SK-N-SH (cell line): ENCODE data around the gene MVB12B. TPM values are rescaled to one million over a fixed set of nuclear protein-coding genes. Genes with fewer than 3 reads are reported as not detected.

Experiments used
- CTCF ChIA-PET: fragments of 300-600, 350-600 bp; formaldehyde crosslinking; extraction: SDS; loops from one replicate; lab custom pipeline; 2021; lab: Yijun Ruan, JAX
- POLR2A ChIA-PET: fragments of 350-600 bp; sonication (Branson Sonifier 250); formaldehyde crosslinking; extraction: SDS; loops from one replicate; lab custom pipeline; 2020; ENCODE audit warnings: antibody characterized with exemption, inconsistent platforms; lab: Yijun Ruan, JAX
- DNase-seq: peaks from one replicate; pipeline ENCODE4 v3.0.0; 2012
- H2AFZ ChIP-seq: fragments of 200-600 bp; sonication (generic); 2 replicates; pipeline ENCODE4 v1.8.1; 2016; ENCODE audit warnings: antibody characterized with exemption, mild to moderate bottlenecking, low read depth
- H3F3A ChIP-seq: fragments of 200-600 bp; sonication (generic); replicated peaks from 2 replicates; pipeline ENCODE3; 2016; ENCODE audit warnings: antibody characterized with exemption, mild to moderate bottlenecking; ENCODE audit not compliant: insufficient read depth
- H3K27ac ChIP-seq, 2 experiments: fragments of 200-500 bp in 1 of 2; fragments of 200-600 bp in 1 of 2; sonication (Bioruptor generic) in 1 of 2; sonication (generic), shearing (Covaris generic) in 1 of 2; 2 replicates each; pipeline versions ENCODE4 v1.5.1 to v1.6.1; 2014 to 2016; ENCODE audit warnings: low read depth in 2 of 2, inconsistent platforms in 1 of 2, low read length in 1 of 2, mild to moderate bottlenecking in 1 of 2, mixed read lengths in 1 of 2
- H3K27me3 ChIP-seq: fragments of 200-600 bp; sonication (generic), shearing (Covaris generic); 2 replicates; pipeline ENCODE4 v1.6.1; 2016; ENCODE audit warnings: mixed run types; ENCODE audit not compliant: insufficient read depth
- H3K36me3 ChIP-seq, 2 experiments: fragments of 200-500 bp in 1 of 2; fragments of 200-600 bp in 1 of 2; sonication (Bioruptor generic) in 1 of 2; sonication (generic) in 1 of 2; replicated peaks in 1 of 2; 2 replicates each; pipeline versions ENCODE3 to v1.5.1; 2014 to 2016; ENCODE audit warnings: low read length in 1 of 2, mild to moderate bottlenecking in 1 of 2; ENCODE audit not compliant: insufficient read depth in 2 of 2, control insufficient read depth in 1 of 2
- H3K4me1 ChIP-seq, 2 experiments: fragments of 200-500 bp in 1 of 2; fragments of 200-600 bp in 1 of 2; sonication (Bioruptor generic) in 1 of 2; sonication (generic), shearing (Covaris generic) in 1 of 2; 2 replicates each; pipeline versions ENCODE4 v1.5.1 to v1.6.1; 2014 to 2016; ENCODE audit warnings: low read depth in 1 of 2, low read length in 1 of 2, mixed run types in 1 of 2; ENCODE audit not compliant: insufficient read depth in 2 of 2, control insufficient read depth in 1 of 2
- H3K4me2 ChIP-seq: fragments of 200-600 bp; sonication (generic), shearing (Covaris generic); 2 replicates; pipeline ENCODE4 v1.6.1; 2017; ENCODE audit warnings: mixed run types
- H3K4me3 ChIP-seq, 2 experiments: fragments of 200-500 bp in 1 of 2; fragments of 200-600 bp in 1 of 2; sonication (Bioruptor generic) in 1 of 2; sonication (generic), shearing (Covaris generic) in 1 of 2; 2 replicates each; pipeline versions ENCODE4 v1.5.1 to v1.8.1; 2014 to 2016; ENCODE audit warnings: low read depth in 2 of 2, inconsistent platforms in 1 of 2, low read length in 1 of 2, mild to moderate bottlenecking in 1 of 2, mixed read lengths in 1 of 2, moderate library complexity in 1 of 2
- H3K79me2 ChIP-seq: fragments of 200-600 bp; sonication (generic); 2 replicates; pipeline ENCODE4 v1.8.1; 2017; ENCODE audit warnings: mild to moderate bottlenecking; ENCODE audit not compliant: insufficient read depth
- H3K9ac ChIP-seq: fragments of 200-600 bp; sonication (generic); 2 replicates; pipeline ENCODE4 v1.6.1; 2017; ENCODE audit warnings: mixed run types
- H3K9me2 ChIP-seq: fragments of 200-600 bp; sonication (generic); 2 replicates; pipeline ENCODE4 v1.6.1; 2017; ENCODE audit warnings: mixed run types
- H3K9me3 ChIP-seq: fragments of 200-600 bp; sonication (generic); 2 replicates; pipeline ENCODE4 v1.6.1; 2017; ENCODE audit warnings: mixed run types, mild to moderate bottlenecking, moderate library complexity
- H4K20me1 ChIP-seq: fragments of 200-600 bp; sonication (generic); 2 replicates; pipeline ENCODE4 v1.6.1; 2017; ENCODE audit warnings: mild to moderate bottlenecking, mixed run types; ENCODE audit not compliant: insufficient read depth
- GATA2 ChIP-seq: sonication (generic); formaldehyde crosslinking; IDR thresholded peaks from 2 replicates; pipeline ENCODE4 v1.5.0; 2020; ENCODE audit warnings: mild to moderate bottlenecking, missing genetic modification reagents
- IRF3 ChIP-seq: fragments of 150-350 bp; IDR thresholded peaks from 2 replicates; pipeline ENCODE4 v1.6.1; 2016; ENCODE audit warnings: mild to moderate bottlenecking, low read depth, low read length
- JUND ChIP-seq: IDR thresholded peaks from 2 replicates; pipeline ENCODE4 v1.4.0; 2012
- MEF2A ChIP-seq: IDR thresholded peaks from 2 replicates; pipeline ENCODE4 v1.4.0; 2012; ENCODE audit warnings: low read depth, borderline replicate concordance
- RCOR1 ChIP-seq: fragments of 150-350 bp; IDR thresholded peaks from 2 replicates; pipeline ENCODE4 v1.6.1; 2017; ENCODE audit warnings: antibody characterized with exemption, low read length
- RXRA ChIP-seq: IDR thresholded peaks from 2 replicates; pipeline ENCODE4 v1.4.0; 2012; ENCODE audit warnings: low read depth, mild to moderate bottlenecking, borderline replicate concordance
- TEAD4 ChIP-seq: IDR thresholded peaks from 2 replicates; pipeline ENCODE4 v1.4.0; 2012; ENCODE audit warnings: mild to moderate bottlenecking, borderline replicate concordance; ENCODE audit not compliant: insufficient read depth
- USF1 ChIP-seq: IDR thresholded peaks from 2 replicates; pipeline ENCODE4 v1.4.0; 2012; ENCODE audit warnings: low read depth, borderline replicate concordance
- USF2 ChIP-seq: fragments of 150-350 bp; IDR thresholded peaks from 2 replicates; pipeline ENCODE4 v1.6.1; 2017; ENCODE audit warnings: antibody characterized with exemption, low read length, low read depth, borderline replicate concordance
- WGBS: methylation state at CpG from one replicate; pipeline ENCODE4 v1.1.6; 2017; ENCODE audit warnings: low lambda C conversion rate; 5-methylcytosine and 5-hydroxymethylcytosine counted together
- polyA plus RNA-seq, 3 experiments: library from polyadenylated mRNA; depleted of rRNA; stranded (reverse); fragments of >200 nt; gene quantifications; 2 replicates each; pipeline ENCODE4 v1.2.3, GENCODE V29; 2012
- TF ChIP-seq, protein P1 (sequence below): IDR thresholded peaks from 2 replicates; pipeline ENCODE4 v1.4.0; 2012; ENCODE audit warnings: low read depth, borderline replicate concordance
- TF ChIP-seq, protein P2 (sequence below): fragments of 200-600 bp; sonication (generic); IDR thresholded peaks from 2 replicates; pipeline ENCODE4 v1.6.1; 2017; ENCODE audit warnings: antibody characterized with exemption, mild to moderate bottlenecking, moderate library complexity

MVB12B gene
- polyA plus RNA-seq, 1 of the 3 experiments (the other 2 are of a cell fraction): 5.1 TPM

DNA sequence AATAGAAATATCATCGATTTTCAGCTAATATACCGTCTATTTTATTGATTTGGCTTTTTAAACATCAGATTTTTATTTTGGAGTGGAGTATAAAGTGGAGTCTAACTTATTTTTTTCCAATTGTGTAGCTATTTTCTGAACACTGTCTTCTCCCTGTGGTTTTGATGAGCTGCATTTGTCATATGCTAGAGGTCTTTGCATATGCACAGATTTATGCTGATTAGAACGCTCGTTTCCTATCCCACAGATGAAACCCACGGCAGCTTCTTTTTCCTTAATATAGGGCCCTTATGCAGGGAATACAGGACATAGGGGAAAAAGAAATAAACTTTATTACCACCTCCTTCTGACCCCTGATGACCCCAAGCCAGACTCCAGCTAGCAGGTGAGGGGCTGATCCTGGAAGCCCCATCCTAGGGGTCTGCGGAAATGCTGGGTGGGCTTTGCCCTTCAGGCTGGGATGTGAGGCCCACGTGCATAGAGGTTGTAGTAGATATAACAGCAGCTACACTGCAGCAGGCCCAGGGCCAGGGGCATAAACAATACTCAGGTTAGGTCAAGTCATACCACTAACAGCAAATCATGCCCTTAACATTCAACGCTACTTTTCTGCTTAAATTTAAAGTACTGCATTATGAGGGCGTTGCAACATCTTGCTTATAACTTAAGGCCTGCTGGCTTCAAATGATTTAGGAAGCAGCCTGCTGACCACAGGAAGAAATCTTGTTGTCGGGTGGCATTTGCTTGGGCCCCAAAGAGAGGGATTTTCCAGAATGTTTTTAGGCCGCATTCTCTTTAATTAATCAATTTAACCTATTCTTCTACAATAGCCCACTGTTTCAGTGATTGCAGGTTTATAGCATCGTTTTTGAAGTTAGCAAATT lies 28.5 kb downstream of the MVB12B start:
- Histone ChIP-seq H2AFZ (no peak overlapping the region), H3K4me1 (no peaks in the 10 kb centered on the region), H3F3A (peaks cover 5% of the 10 kb centered on the region), H3K4me3 (no peak overlapping the region), H3K4me2 (no peak overlapping the region), H3K27me3 (no peaks in the 10 kb centered on the region), H3K36me3 (peaks cover 6 to 20% of the 10 kb centered on the region in 2 experiments), H3K9ac (no peak overlapping the region), H3K9me3 (peaks cover 4% of the 10 kb centered on the region; the same call in 1 of the 2 replicates), H3K79me2 (peaks cover 42% of the 10 kb centered on the region), H4K20me1 (no peaks in the 10 kb centered on the region), H3K9me2 (no peaks in the 10 kb centered on the region), H3K27ac (no peak overlapping the region)
- no peak for DNase-seq
- 84% methylated on average over 12 of the region's 12 CpGs for WGBS
- ChIA-PET POLR2A (interaction anchor here (0.6 kb wide), 1 partner anchor 1790 kb away, joined by 5 read pairs; no protein-coding TSS in a partner anchor), CTCF (no interaction called here)
- TF ChIP-seq IRF3 (no peak), MEF2A (no peak), USF1 (no peak), USF2 (no peak), RCOR1 (no peak)

DNA sequence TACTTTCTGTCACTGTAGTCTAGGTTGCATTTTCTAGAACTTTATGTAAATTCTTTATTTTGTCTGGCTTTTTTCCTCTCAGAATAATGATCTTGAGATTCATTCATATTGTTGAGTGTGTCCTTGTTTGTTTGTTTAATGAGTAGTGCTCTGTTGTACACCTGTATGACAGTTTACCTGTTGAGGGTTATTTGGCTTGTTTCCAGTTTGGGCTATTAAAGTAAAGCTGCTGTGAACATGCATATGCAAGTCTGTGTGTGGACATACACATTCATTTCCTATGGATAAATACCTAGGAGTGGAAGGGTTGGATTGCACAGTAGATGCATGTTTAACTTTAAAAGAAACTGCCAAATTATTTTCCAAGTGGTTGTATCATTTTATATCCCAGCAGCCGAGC lies 30.4 kb downstream of the MVB12B start:
- Histone ChIP-seq H3K9ac (no peak overlapping the region), H3K9me3 (peaks cover 11% of the 10 kb centered on the region; the same call in 1 of the 2 replicates), H3K79me2 (peaks cover 41% of the 10 kb centered on the region), H3K4me3 (no peak overlapping the region), H4K20me1 (no peaks in the 10 kb centered on the region), H3K9me2 (no peaks in the 10 kb centered on the region), H3K27ac (no peak overlapping the region), H2AFZ (no peak overlapping the region), H3K4me2 (no peak overlapping the region), H3K36me3 (peaks cover 0 to 17% of the 10 kb centered on the region in 2 experiments), H3F3A (peaks cover 3% of the 10 kb centered on the region), H3K4me1 (no peaks in the 10 kb centered on the region), H3K27me3 (no peaks in the 10 kb centered on the region)
- no peak for DNase-seq
- WGBS: 94% methylated on average over 1 of the region's 1 CpG
- ChIA-PET CTCF (interaction anchor here (1.0 kb wide), 1 partner anchor 41 kb away, joined by 5 read pairs; no protein-coding TSS in a partner anchor), POLR2A (no interaction called here)
- TF ChIP-seq USF2: no peak
- no peak for TF ChIP-seq GATA2 (CRISPR knock-in tag)
- TF ChIP-seq JUND: no peak
- no peak for TF ChIP-seq RCOR1
- TF ChIP-seq, protein P1, sequence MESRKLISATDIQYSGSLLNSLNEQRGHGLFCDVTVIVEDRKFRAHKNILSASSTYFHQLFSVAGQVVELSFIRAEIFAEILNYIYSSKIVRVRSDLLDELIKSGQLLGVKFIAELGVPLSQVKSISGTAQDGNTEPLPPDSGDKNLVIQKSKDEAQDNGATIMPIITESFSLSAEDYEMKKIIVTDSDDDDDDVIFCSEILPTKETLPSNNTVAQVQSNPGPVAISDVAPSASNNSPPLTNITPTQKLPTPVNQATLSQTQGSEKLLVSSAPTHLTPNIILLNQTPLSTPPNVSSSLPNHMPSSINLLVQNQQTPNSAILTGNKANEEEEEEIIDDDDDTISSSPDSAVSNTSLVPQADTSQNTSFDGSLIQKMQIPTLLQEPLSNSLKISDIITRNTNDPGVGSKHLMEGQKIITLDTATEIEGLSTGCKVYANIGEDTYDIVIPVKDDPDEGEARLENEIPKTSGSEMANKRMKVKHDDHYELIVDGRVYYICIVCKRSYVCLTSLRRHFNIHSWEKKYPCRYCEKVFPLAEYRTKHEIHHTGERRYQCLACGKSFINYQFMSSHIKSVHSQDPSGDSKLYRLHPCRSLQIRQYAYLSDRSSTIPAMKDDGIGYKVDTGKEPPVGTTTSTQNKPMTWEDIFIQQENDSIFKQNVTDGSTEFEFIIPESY: no peak
- TF ChIP-seq MEF2A: no peak
- TF ChIP-seq RXRA: no peak
- TF ChIP-seq TEAD4: no peak
- TF ChIP-seq, protein P2, sequence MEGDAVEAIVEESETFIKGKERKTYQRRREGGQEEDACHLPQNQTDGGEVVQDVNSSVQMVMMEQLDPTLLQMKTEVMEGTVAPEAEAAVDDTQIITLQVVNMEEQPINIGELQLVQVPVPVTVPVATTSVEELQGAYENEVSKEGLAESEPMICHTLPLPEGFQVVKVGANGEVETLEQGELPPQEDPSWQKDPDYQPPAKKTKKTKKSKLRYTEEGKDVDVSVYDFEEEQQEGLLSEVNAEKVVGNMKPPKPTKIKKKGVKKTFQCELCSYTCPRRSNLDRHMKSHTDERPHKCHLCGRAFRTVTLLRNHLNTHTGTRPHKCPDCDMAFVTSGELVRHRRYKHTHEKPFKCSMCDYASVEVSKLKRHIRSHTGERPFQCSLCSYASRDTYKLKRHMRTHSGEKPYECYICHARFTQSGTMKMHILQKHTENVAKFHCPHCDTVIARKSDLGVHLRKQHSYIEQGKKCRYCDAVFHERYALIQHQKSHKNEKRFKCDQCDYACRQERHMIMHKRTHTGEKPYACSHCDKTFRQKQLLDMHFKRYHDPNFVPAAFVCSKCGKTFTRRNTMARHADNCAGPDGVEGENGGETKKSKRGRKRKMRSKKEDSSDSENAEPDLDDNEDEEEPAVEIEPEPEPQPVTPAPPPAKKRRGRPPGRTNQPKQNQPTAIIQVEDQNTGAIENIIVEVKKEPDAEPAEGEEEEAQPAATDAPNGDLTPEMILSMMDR: no peak
